HepG2 (cell line): Measurements from ENCODE around the gene RAB43. TPM values are rescaled to one million over a fixed set of nuclear protein-coding genes. Genes with fewer than 3 reads are reported as not detected.

ENCODE experiments used
- AKAP8 ChIP-seq: sonication (generic); formaldehyde crosslinking; IDR thresholded peaks from 2 replicates; pipeline ENCODE4 v1.5.1; 2020; ENCODE audit warnings: mild to moderate bottlenecking, missing genetic modification reagents
- BCL6 ChIP-seq: IDR thresholded peaks from 2 replicates; pipeline ENCODE4 v1.6.1; 2016; ENCODE audit warnings: missing genetic modification reagents, missing compliant biosample characterization
- FOXP1 ChIP-seq, 2 experiments: fragments of 450-650 bp in 1 of 2; IDR thresholded peaks; 2 replicates each; pipeline ENCODE4 v1.6.1; 2017 to 2018; ENCODE audit warnings: antibody characterized with exemption in 1 of 2
- HCFC1 ChIP-seq: fragments of 150-350 bp; IDR thresholded peaks from 2 replicates; pipeline ENCODE4 v1.6.1; 2014; ENCODE audit warnings: low read depth, low read length
- HNF4G ChIP-seq, 2 experiments: sonication (generic) in 1 of 2; formaldehyde crosslinking in 1 of 2; IDR thresholded peaks; 2 replicates each; pipeline versions ENCODE4 v1.4.0 to v1.6.1; 2011 to 2020; ENCODE audit warnings: borderline replicate concordance in 2 of 2, low read depth in 2 of 2, mild to moderate bottlenecking in 2 of 2, low read length in 1 of 2, missing genetic modification reagents in 1 of 2, moderate library complexity in 1 of 2
- MBD4 ChIP-seq: IDR thresholded peaks from 2 replicates; pipeline ENCODE4 v1.6.1; 2012; ENCODE audit warnings: low read length, inconsistent platforms, borderline replicate concordance
- NCOA2 ChIP-seq: sonication (generic); formaldehyde crosslinking; IDR thresholded peaks from 2 replicates; pipeline ENCODE4 v1.8.0; 2022; ENCODE audit warnings: inconsistent platforms
- NONO ChIP-seq, 2 experiments: fragments of 450-650 bp in 1 of 2; sonication (generic) in 1 of 2; formaldehyde crosslinking in 1 of 2; IDR thresholded peaks in 1 of 2; conservative IDR thresholded peaks in 1 of 2; 2 replicates each; pipeline versions ENCODE4 v1.6.1 to v1.8.0; 2017 to 2022; ENCODE audit warnings: mild to moderate bottlenecking in 1 of 2, missing genetic modification reagents in 1 of 2, moderate library complexity in 1 of 2
- SMAD1 ChIP-seq: sonication (generic); formaldehyde crosslinking; IDR thresholded peaks from 2 replicates; pipeline ENCODE4 v1.4.0; 2020; ENCODE audit warnings: missing genetic modification reagents, low read depth, mild to moderate bottlenecking, borderline replicate concordance
- TBL1XR1 ChIP-seq: fragments of 150-350 bp; IDR thresholded peaks from 2 replicates; pipeline ENCODE4 v1.6.1; 2014; ENCODE audit warnings: borderline replicate concordance, low read length; ENCODE audit not compliant: partially characterized antibody
- ZNF350 ChIP-seq: sonication (generic); formaldehyde crosslinking; IDR thresholded peaks from 2 replicates; pipeline ENCODE4 v1.4.0; 2020; ENCODE audit warnings: mild to moderate bottlenecking, low read depth, missing genetic modification reagents, borderline replicate concordance
- ZNF501 ChIP-seq: sonication (generic); formaldehyde crosslinking; IDR thresholded peaks from 2 replicates; pipeline ENCODE4 v1.5.1; 2020; ENCODE audit warnings: mild to moderate bottlenecking, moderate library complexity, missing genetic modification reagents
- ZNF788 ChIP-seq: sonication (generic); formaldehyde crosslinking; IDR thresholded peaks from 2 replicates; pipeline ENCODE4 v1.5.0; 2020; ENCODE audit warnings: mild to moderate bottlenecking, missing genetic modification reagents, borderline replicate concordance
- ZNF790 ChIP-seq: sonication (generic); formaldehyde crosslinking; IDR thresholded peaks from 2 replicates; pipeline ENCODE4 v1.8.0; 2022; ENCODE audit warnings: missing genetic modification reagents, mild to moderate bottlenecking, borderline replicate concordance
- polyA plus RNA-seq, 8 experiments: library from polyadenylated mRNA; depleted of rRNA in 3 of 8; stranded (reverse) in 7 of 8; unstranded in 1 of 8; fragments of >200 nt; fragmentation: Illumina TruSeq in 4 of 8; extraction: Trizol in 4 of 8; gene quantifications; 2 replicates each; pipeline versions ENCODE4 v1.2.1 to v1.2.3, GENCODE V29; 2011 to 2016; ENCODE audit warnings: low read depth in 4 of 8, missing spikeins in 1 of 8, mixed read lengths in 1 of 8; ENCODE audit not compliant: insufficient read depth in 1 of 8
- total RNA-seq, 5 experiments: library from RNA; depleted of rRNA; stranded (reverse); fragments of >200 nt; fragmentation: Illumina TruSeq; extraction: Trizol; gene quantifications; 2 replicates each; pipeline ENCODE4 v1.2.3, GENCODE V29; 2016; ENCODE audit warnings: low read depth in 1 of 5
- TF ChIP-seq, protein P1 (sequence below): sonication (generic); formaldehyde crosslinking; IDR thresholded peaks from 2 replicates; pipeline ENCODE4 v1.8.0; 2022; ENCODE audit warnings: missing genetic modification reagents, mild to moderate bottlenecking, borderline replicate concordance
- TF ChIP-seq, protein P2 (sequence below): sonication (generic); formaldehyde crosslinking; IDR thresholded peaks from 2 replicates; pipeline ENCODE4 v1.5.1; 2020; ENCODE audit warnings: missing genetic modification reagents, mild to moderate bottlenecking, borderline replicate concordance
- TF ChIP-seq, protein P3 (sequence below): sonication (generic); formaldehyde crosslinking; IDR thresholded peaks from 2 replicates; pipeline ENCODE4 v1.5.0; 2020; ENCODE audit warnings: mild to moderate bottlenecking, missing genetic modification reagents
- TF ChIP-seq, protein P4 (sequence below): sonication (generic); formaldehyde crosslinking; IDR thresholded peaks from 2 replicates; pipeline ENCODE4 v1.9.0; 2021; ENCODE audit warnings: missing genetic modification reagents, mild to moderate bottlenecking, borderline replicate concordance
- TF ChIP-seq, protein P5 (sequence below): sonication (generic); formaldehyde crosslinking; IDR thresholded peaks from 2 replicates; pipeline ENCODE4 v1.4.0; 2020; ENCODE audit warnings: missing genetic modification reagents

RAB43 gene
- total and polyA plus RNA-seq, 2 of the 13 experiments (the other 11 are each of a cell fraction or from before 2014, with no cell fraction given): 11.8 to 18.4 TPM

DNA sequence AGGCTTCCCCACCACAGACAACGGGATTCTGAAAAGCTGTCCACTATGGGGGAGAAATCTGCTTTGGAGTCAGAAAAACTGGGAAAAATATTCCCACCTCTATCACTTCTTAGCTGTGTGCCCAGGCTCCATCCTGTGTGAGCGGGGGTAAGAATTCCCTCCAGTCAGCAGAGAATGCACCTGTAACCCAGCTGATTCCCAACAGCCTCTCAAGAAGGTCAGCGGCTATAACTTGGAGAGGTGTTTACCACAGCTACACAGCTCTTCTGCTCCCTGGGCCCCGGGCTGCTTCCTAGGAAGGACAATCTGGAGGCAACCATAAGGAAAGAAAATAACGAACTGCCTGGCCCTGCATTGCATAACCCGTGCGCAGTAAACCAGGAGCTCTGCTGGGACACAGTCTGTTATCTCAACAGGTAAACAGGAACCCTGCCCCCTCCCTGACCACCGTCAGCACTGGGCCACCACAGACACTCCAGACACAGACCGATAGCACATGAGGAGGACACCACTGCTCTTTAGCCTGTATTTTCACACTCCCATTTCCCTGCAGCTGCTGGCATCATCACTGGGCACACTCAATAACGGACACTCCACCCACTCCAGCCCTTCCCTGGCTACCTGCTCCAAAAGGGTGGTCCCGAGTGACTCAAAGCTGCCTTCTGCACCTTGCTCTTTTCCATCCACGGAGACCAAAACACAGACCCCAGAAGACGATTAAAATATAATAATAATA, 2.1 kb downstream of the RAB43 start (continued):
- TF ChIP-seq, protein P1, sequence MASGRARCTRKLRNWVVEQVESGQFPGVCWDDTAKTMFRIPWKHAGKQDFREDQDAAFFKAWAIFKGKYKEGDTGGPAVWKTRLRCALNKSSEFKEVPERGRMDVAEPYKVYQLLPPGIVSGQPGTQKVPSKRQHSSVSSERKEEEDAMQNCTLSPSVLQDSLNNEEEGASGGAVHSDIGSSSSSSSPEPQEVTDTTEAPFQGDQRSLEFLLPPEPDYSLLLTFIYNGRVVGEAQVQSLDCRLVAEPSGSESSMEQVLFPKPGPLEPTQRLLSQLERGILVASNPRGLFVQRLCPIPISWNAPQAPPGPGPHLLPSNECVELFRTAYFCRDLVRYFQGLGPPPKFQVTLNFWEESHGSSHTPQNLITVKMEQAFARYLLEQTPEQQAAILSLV (CRISPR knock-in tag): peak; percentile 88
- TF ChIP-seq HCFC1: no peak
- no peak for TF ChIP-seq MBD4
- TF ChIP-seq, protein P2, sequence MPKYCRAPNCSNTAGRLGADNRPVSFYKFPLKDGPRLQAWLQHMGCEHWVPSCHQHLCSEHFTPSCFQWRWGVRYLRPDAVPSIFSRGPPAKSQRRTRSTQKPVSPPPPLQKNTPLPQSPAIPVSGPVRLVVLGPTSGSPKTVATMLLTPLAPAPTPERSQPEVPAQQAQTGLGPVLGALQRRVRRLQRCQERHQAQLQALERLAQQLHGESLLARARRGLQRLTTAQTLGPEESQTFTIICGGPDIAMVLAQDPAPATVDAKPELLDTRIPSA (CRISPR knock-in tag): no peak
- no peak for TF ChIP-seq ZNF790 (CRISPR knock-in tag)
- 0 out of 2 replicates have a peak, but pooled peaks have one; percentile 18 for TF ChIP-seq ZNF501 (CRISPR knock-in tag)
- TF ChIP-seq ZNF788: peak; percentile 97; the same call in 1 of the 2 replicates
- TF ChIP-seq ZNF350 (CRISPR knock-in tag): peak; percentile 87; the same call in 1 of the 2 replicates
- TF ChIP-seq HNF4G (IDR thresholded peaks at IDR 0.05; ENCODE audit: borderline replicate concordance, low read depth, low read length): peak; percentile 81; the same call in 1 of the 2 replicates
- TF ChIP-seq HNF4G (CRISPR knock-in tag; IDR thresholded peaks at IDR 0.05; ENCODE audit: borderline replicate concordance, low read depth): peak; percentile 58; the same call in 1 of the 2 replicates
- TF ChIP-seq NCOA2: peak; percentile 87
- TF ChIP-seq, protein P3, sequence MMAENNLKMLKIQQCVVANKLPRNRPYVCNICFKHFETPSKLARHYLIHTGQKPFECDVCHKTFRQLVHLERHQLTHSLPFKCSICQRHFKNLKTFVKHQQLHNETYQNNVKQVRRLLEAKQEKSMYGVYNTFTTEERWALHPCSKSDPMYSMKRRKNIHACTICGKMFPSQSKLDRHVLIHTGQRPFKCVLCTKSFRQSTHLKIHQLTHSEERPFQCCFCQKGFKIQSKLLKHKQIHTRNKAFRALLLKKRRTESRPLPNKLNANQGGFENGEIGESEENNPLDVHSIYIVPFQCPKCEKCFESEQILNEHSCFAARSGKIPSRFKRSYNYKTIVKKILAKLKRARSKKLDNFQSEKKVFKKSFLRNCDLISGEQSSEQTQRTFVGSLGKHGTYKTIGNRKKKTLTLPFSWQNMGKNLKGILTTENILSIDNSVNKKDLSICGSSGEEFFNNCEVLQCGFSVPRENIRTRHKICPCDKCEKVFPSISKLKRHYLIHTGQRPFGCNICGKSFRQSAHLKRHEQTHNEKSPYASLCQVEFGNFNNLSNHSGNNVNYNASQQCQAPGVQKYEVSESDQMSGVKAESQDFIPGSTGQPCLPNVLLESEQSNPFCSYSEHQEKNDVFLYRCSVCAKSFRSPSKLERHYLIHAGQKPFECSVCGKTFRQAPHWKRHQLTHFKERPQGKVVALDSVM: 0 out of 2 replicates have a peak, but pooled peaks have one; percentile 52
- peak; percentile 90 for TF ChIP-seq AKAP8 (CRISPR knock-in tag)
- TF ChIP-seq NONO (IDR thresholded peaks at IDR 0.05): no peak
- peak; percentile 81 for TF ChIP-seq NONO (CRISPR knock-in tag; conservative IDR thresholded peaks at IDR 0.05)
- TF ChIP-seq FOXP1 (IDR thresholded peaks at IDR 0.05): peak; percentile 92
- TF ChIP-seq FOXP1 (CRISPR knock-in tag; IDR thresholded peaks at IDR 0.05): peak; percentile 99
- TF ChIP-seq SMAD1 (CRISPR knock-in tag): no peak
- TF ChIP-seq BCL6 (CRISPR knock-in tag): peak; percentile 92
- TF ChIP-seq, protein P4, sequence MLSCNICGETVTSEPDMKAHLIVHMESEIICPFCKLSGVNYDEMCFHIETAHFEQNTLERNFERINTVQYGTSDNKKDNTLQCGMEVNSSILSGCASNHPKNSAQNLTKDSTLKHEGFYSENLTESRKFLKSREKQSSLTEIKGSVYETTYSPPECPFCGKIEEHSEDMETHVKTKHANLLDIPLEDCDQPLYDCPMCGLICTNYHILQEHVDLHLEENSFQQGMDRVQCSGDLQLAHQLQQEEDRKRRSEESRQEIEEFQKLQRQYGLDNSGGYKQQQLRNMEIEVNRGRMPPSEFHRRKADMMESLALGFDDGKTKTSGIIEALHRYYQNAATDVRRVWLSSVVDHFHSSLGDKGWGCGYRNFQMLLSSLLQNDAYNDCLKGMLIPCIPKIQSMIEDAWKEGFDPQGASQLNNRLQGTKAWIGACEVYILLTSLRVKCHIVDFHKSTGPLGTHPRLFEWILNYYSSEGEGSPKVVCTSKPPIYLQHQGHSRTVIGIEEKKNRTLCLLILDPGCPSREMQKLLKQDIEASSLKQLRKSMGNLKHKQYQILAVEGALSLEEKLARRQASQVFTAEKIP (CRISPR knock-in tag): no peak
- peak; percentile 85 for TF ChIP-seq TBL1XR1
- TF ChIP-seq, protein P5, sequence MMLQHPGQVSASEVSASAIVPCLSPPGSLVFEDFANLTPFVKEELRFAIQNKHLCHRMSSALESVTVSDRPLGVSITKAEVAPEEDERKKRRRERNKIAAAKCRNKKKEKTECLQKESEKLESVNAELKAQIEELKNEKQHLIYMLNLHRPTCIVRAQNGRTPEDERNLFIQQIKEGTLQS (CRISPR knock-in tag): no peak; the same call in 1 of the 2 replicates
